NCI-H1436 (cell line): ENCODE data around the gene FAM120AOS.

Experiments used
- DNase-seq: peaks from one replicate; lab custom pipeline; 2025; lab: John Stamatoyannopoulos, UW

Gene FAM120AOS

DNA sequence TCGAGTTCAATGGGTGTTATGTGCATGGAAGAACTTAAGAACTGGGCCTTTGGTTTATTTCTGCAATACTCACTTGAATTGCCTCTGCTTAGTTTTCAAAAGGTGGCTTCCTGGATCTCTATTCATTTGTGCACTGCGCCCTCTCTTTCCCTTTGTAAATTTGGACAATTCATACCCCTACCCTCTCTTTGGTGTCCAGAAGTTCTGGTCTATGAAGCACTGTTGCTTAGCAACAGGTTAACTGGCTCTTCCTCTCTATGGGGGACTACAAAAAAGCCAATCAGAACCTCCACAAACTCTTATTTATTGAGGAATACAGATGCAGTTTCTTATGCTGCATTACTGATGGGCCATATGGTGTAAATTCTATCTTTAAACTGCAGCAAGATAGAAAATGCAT, 15.4 kb downstream of the FAM120AOS start:
- no peak for DNase-seq

DNA sequence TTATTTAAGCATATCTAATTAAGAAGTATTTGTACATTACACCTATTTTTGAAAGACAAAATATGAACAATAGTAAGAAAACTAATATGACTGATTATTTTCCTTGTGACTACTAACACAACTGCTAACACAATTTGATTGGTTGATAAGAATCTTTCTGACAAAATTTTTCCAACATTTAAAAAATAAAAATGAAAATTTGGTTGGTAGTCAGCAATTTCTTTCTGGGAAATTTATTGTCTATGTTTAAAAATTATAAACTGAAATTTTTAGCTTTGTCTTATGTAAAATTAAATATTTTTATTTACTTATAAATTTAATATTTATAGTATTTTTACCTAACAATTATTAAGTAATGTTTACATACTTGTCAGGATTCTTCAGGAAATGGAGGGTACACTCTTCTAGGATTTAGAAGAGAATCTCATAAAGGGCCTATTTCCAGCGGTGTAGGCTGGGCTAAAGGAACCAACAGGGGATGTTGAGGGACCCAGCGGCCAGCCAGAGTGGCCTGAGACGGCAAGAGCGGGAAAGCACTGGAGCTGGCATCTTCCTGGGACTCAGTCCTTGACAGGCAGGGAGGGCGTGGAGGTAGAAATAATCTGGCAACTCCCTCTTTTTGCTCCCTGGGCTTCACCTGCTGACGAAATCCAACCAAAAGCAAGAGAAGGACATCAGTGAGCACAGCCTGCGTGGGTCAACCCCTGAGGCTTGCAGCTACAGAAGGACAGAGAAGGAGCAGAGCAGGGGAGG, 16.6 kb downstream of the FAM120AOS start:
- DNase-seq = no peak

DNA sequence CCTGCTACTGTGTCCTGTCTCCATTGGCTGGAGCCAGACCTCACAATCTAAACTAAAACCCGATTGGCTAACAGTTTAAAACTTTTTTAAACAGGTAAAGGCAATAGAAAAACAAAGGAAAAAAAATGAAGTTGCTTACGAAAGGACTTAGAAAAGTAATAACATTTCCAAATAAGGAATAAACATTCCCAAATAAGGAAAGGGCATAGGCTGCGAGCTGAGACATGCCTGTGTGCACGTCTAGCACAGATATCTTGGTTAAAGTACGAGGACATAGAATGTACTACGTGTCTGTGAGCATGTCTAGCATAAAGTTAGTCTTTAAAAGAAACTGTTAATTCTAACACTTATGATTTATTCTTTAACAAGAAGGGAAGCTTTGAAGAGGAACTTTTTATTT, 17.2 kb downstream of the FAM120AOS start:
- DNase-seq = no peak

DNA sequence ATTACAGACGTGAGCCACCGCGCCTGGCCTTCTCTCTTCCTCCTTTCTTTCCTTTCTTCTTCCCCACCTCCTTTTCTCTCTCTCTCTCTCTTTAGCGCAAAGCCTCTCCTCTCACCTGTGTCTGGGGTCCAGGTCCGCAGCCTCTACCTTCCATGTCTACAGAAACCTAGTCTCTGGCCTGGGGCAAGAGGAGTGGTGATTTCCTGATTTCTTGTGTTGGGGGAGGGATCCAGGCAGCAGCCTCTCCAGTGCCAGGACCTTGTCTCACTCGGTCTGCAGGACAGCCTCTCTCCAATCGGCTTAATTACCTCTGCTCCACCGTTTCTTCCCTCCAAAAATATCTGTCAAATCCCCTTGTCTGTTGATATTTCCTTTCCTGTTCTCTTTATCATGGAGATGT, 18.0 kb downstream of the FAM120AOS start:
- DNase-seq = no peak

DNA sequence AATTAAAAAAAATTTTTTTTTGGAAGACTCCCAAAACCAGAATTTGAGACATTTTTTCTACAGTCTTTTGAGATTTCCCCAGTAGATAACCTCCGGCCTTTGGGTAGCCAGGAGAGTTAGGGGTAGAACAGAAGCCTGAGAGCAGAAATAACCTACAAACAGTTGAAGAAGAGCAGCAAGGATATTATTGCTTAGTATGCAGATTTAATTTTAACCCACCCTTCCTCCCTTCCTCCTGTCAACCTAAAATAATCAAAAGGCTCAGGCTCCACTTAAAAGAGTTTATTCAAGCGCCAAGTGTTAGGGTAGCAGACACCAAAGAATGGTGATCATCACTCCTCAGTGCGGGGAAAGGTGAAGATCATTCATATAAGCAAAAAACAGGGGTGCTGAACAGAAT, 19.3 kb downstream of the FAM120AOS start:
- DNase-seq = no peak

DNA sequence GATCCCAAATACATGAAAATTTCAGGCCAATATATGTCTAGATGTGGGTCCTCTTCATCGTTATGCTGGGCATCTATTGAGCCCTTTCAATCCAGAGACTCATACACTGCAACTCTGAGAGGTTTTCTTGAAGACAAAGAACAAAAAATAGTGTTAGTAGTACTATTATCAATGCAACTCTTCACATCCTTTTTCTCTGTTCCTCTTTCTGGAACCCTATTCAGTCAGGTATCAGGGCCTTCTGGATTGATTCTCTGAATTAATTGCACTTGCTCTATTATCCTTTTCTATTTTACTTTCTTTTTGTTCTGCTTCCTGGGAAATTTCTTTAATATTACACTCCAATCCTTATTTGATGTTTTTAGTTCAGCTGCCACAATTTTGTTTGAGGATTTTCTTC, 20.4 kb downstream of the FAM120AOS start:
- no peak for DNase-seq

DNA sequence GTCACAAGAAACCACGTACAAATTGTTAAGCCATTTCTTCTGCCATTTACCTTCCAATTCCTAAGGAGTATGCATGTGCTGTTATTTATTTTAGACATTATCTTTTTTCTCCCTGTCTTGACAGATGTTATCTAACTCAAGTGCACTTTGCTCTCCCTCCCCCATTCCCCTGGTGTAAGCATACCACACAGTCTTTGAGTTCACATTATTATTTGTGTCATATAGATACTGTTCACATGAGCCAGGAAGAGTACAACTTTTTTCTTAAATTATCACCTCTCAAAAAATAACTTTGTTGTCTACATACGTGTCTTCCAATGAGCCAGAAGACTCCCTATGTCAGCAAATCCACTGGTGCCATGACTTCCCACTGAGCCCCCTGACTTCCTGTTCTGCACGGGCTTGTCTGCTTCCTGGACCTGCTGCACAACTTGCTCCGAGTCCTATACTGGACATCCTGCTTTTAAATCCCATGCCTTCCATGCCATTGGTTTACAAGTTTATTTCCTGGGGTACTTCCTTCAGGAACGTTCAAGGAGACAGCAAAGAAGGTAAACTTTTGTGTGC, 21.8 kb downstream of the FAM120AOS start:
- no peak for DNase-seq

GRCh38 chr9:93427655-93428379, 25.6 kb downstream of the FAM120AOS start:
- DNase-seq = no peak

GRCh38 chr9:93422977-93423616, 30.3 kb downstream of the FAM120AOS start:
- DNase-seq = no peak

GRCh38 chr9:93419023-93419422, 34.4 kb downstream of the FAM120AOS start:
- DNase-seq = no peak

- no peak for DNase-seq
Measured at GRCh38 chr9:93417538-93417937, 35.8 kb downstream of the FAM120AOS start.

- no peak for DNase-seq
Measured at GRCh38 chr9:93416530-93417235, 36.7 kb downstream of the FAM120AOS start.

- DNase-seq = no peak
Measured at GRCh38 chr9:93415176-93415690, 38.1 kb downstream of the FAM120AOS start.

GRCh38 chr9:93413530-93413929, 39.9 kb downstream of the FAM120AOS start:
- DNase-seq = no peak

- DNase-seq = no peak
Measured at GRCh38 chr9:93406371-93406770, 47.0 kb downstream of the FAM120AOS start.

DNA sequence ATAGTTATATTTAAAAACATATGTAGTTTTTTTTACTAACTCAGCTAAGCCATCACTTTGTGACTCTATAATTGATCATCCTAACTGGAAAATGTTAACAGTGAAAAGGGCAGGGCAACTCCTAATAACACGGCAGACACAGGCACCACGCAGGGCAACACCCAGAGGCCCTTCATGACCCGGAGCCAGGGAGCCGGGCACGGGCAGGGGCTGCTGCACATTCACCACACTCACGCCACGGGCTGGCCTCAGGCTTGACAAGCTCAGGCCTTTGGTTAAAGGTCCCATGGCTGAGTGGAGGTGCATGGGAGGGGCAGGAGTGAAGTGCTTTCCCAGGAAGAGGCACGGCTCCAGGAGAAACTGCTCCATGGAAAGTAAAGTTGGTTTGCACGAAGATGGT, 54.9 kb downstream of the FAM120AOS start:
- DNase-seq = no peak

DNA sequence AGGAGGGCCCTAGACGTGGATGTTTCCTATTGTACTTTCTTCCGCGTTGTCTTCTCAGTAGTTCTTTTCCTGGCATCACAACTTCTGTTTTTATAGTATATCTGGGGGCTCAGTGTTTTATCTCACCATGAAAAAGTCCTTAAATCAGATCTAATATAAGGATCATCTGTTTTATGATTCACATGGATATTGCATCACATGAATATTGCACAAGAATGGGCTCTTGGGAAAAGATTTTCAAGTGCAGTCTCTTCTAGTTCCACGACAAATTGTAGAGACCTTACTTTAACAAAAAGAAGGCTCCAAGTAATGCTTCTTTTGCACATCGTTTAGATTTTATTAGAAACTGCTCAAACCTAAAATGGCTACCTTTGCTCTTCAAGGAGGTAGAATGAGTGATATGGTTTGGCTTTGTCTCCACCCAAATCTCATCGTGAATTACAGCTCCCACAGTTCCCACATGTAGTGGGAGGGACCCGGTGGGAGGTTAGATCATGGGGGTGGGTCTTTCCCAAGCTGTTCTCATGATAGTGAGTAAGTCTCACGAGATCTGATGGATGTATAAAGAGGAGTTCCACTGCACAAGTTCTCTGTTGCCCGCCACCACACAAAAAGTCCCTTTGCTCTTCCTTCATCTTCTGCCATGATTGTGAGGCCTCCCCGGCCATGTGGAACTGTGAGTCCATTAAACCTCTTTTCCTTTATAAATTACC, 55.6 kb downstream of the FAM120AOS start:
- no peak for DNase-seq
